ENCODE results near the gene MFSD11.
"Not testable (repeated sequence)": the region's sequence is repeated elsewhere in the genome, so short reads cannot be mapped to it uniquely, and the experiment has no call there.

Gene MFSD11

DNA sequence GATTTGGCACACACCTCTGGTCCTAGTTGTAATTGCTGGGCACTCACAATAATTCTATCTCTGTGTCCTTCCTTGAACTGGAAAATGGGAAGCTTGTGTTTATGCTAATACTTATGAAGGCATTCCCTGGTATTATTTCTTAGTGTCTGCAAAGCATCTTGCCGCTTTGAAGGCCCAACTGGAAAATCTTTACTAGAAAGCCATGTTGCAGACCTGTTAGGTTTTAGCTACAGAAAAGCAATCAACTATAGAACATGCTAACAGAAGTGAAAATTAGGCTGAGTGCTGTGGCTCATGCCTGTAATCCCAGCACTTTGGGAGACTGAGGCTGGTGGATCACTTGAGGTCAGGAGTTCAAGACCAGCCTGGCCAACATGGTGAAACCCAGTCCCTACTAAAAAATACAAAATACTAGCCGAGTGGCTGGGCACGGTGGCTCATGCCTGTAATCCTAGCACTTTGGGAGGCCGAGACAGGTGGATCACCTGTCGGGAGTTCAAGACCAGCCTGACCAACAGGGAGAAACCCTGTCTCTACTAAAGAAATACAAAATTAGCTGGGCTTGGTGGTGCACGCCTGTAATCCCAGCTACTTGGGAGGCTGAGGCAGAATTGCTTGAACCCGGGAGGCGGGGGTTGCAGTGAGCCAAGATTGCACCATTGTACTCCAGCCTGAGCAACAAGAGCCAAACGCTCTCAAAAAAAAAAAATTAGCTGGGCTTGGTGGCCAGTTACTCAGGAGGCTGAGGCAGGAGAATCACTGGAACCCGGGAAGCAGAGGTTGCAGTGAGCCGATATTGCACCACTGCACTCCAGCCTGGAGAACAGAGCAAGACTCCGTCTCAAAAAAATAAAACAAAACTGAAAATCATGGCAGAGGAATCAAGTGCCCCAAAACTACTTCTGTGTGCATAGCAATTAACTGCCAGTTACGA lies 5.9 kb upstream of the MFSD11 start:
- 93% methylated on average over 13 of the region's 13 CpGs for WGBS
- Histone ChIP-seq H3K36me3 (ENCODE audit: insufficient read depth, low read length) (peaks cover 54% of the 10 kb centered on the region), H3K4me1 (ENCODE audit: insufficient read depth, low read length) (peaks cover 17% of the 10 kb centered on the region)
- not testable (repeated sequence) for H3K9me3 ChIP-seq (ENCODE audit: insufficient read depth, low read depth, low read length); H3K4me3 ChIP-seq (ENCODE audit: low read length); H3K9ac ChIP-seq (ENCODE audit: low read depth, low read length); H3K27ac ChIP-seq (ENCODE audit: low read depth, low read length); H3K27me3 ChIP-seq (ENCODE audit: insufficient read depth, low read length)

DNA sequence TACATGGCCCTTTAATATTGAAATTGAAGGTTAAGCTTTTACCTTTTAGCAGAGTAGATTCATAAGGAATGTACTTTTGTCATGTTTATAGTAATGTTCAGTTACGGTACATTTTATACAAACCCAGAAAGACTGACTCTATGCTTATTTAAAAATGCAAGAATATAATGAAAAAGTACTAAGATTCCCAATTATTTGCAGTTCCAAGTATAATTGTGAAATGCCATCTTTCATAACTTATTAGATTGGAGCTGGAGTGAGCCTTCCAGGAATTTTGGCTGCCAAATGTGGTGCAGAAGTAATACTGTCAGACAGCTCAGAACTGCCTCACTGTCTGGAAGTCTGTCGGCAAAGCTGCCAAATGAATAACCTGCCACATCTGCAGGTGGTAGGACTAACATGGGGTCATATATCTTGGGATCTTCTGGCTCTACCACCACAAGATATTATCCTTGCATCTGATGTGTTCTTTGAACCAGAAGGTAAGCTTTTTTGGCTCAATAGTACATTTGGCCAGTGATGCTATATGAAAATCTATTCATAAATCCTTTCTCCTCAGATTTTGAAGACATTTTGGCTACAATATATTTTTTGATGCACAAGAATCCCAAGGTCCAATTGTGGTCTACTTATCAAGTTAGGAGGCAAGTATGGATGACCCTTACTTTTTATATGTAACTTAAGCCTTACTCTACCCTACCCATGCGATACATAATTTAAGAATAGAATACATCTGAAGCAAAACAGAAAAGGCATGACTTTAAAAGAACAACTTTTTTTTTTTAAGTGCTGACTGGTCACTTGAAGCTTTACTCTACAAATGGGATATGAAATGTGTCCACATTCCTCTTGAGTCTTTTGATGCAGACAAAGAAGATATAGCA lies 4.9 kb upstream of the MFSD11 start:
- Histone ChIP-seq H3K9me3 (ENCODE audit: insufficient read depth, low read depth, low read length) (no peaks in the 10 kb centered on the region), H3K27me3 (ENCODE audit: insufficient read depth, low read length) (no peaks in the 10 kb centered on the region), H3K4me1 (ENCODE audit: insufficient read depth, low read length) (peaks cover 10% of the 10 kb centered on the region), H3K4me3 (ENCODE audit: low read length) (peak overlapping the region; percentile 97; the same call in 1 of the 2 replicates), H3K27ac (ENCODE audit: low read depth, low read length) (no peak overlapping the region), H3K9ac (ENCODE audit: low read depth, low read length) (no peak overlapping the region), H3K36me3 (ENCODE audit: insufficient read depth, low read length) (peaks cover 54% of the 10 kb centered on the region)
- 96% methylated on average over 2 of the region's 3 CpGs for WGBS

DNA sequence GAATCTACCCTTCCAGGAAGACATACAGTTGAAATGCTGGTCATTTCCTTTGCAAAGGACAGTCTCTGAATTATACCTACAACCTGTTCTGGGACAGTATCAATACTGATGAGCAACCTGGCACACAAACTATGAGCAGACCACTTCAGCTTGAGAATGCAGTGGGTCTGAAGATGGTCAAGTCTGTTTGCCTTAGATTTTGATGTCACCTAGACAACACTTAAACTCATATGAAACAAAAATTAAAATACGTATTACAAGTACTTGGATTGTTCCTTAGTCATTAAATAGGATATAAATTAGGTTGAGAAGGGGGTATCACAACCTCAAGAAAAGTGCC lies 4.3 kb upstream of the MFSD11 start:
- whole genome bisulfite sequencing: no CpG with 5 or more reads among the region's 1 CpG
- H3K4me3 ChIP-seq (ENCODE audit: low read length): peak overlapping the region; percentile 97; the same call in 1 of the 2 replicates
- H3K27me3 ChIP-seq (ENCODE audit: insufficient read depth, low read length): no peaks in the 10 kb centered on the region
- no peak overlapping the region for H3K27ac ChIP-seq (ENCODE audit: low read depth, low read length)
- H3K9ac ChIP-seq (ENCODE audit: low read depth, low read length): no peak overlapping the region
- H3K9me3 ChIP-seq (ENCODE audit: insufficient read depth, low read depth, low read length): no peaks in the 10 kb centered on the region
- H3K4me1 ChIP-seq (ENCODE audit: insufficient read depth, low read length): peaks cover 11% of the 10 kb centered on the region
- peaks cover 54% of the 10 kb centered on the region for H3K36me3 ChIP-seq (ENCODE audit: insufficient read depth, low read length)

DNA sequence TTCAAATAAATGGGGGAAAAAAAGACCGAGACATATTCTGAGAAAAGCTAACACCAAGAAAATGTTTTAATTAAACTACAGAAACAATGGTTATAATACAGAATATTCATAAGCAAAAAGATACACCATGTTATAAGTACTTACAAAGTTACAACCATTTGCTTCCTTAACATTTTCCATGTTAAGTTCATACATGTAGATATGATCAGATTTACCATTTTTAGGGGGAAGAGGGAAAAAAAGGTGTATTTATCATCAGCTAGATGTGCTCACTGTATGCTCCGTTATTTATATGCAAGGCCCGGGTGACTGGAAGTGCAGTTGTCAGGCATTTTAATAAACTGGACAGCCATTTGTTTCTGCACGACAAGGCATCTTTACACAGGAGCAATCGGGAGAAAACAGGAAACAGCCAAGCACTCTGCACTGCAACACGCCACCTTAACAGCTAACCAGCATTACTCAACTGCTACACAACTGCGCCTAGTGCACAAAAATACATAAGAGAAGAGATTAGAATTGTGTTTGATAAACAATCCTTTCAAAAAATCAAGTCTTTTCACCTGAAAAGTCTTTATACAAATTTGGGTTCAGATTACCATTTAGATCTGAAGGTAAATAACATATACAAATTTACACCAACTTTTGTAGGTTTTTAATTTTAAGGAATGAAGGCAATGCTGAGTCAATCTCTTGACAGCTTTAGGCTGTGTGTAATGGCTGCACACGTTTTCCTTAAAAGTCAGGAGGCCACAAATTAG lies 3.7 kb upstream of the MFSD11 start:
- H3K36me3 ChIP-seq (ENCODE audit: insufficient read depth, low read length): peaks cover 54% of the 10 kb centered on the region
- no peaks in the 10 kb centered on the region for H3K27me3 ChIP-seq (ENCODE audit: insufficient read depth, low read length)
- H3K9ac ChIP-seq (ENCODE audit: low read depth, low read length): peak overlapping the region; percentile 100; the same call in 1 of the 2 replicates
- H3K27ac ChIP-seq (ENCODE audit: low read depth, low read length): peak overlapping the region; percentile 16; the same call in 1 of the 2 replicates
- peaks cover 14% of the 10 kb centered on the region for H3K4me1 ChIP-seq (ENCODE audit: insufficient read depth, low read length)
- peak overlapping the region; percentile 97 for H3K4me3 ChIP-seq (ENCODE audit: low read length)
- no peaks in the 10 kb centered on the region for H3K9me3 ChIP-seq (ENCODE audit: insufficient read depth, low read depth, low read length)
- 67% methylated on average over 5 of the region's 8 CpGs for WGBS

DNA sequence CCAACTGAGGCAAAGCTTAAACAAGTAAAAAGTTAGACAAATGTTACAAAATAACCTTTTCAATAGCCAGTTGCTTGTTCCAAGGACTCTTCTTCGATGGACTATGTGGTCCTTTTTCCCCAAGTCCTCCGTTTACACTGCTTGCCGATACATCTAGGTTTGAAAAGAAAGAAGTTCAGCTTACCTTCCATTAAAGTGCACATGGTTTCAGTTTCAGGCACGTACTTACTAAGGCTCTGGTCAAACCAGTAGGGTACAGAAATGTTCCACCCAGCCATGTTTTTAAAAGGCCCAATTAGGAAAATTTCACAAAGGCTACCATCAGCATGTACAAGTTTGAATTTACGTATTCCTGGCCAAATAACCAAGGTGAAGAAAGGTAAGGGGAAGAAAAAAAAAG lies 2.9 kb upstream of the MFSD11 start:
- H3K9ac ChIP-seq (ENCODE audit: low read depth, low read length): peak overlapping the region; percentile 100
- WGBS: 41% methylated on average over 4 of the region's 5 CpGs
- H3K27me3 ChIP-seq (ENCODE audit: insufficient read depth, low read length): no peaks in the 10 kb centered on the region
- H3K4me1 ChIP-seq (ENCODE audit: insufficient read depth, low read length): peaks cover 14% of the 10 kb centered on the region
- H3K27ac ChIP-seq (ENCODE audit: low read depth, low read length): peak overlapping the region; percentile 32; the same call in 1 of the 2 replicates
- peaks cover 50% of the 10 kb centered on the region for H3K36me3 ChIP-seq (ENCODE audit: insufficient read depth, low read length)
- H3K4me3 ChIP-seq (ENCODE audit: low read length): peak overlapping the region; percentile 97
- no peaks in the 10 kb centered on the region for H3K9me3 ChIP-seq (ENCODE audit: insufficient read depth, low read depth, low read length)

DNA sequence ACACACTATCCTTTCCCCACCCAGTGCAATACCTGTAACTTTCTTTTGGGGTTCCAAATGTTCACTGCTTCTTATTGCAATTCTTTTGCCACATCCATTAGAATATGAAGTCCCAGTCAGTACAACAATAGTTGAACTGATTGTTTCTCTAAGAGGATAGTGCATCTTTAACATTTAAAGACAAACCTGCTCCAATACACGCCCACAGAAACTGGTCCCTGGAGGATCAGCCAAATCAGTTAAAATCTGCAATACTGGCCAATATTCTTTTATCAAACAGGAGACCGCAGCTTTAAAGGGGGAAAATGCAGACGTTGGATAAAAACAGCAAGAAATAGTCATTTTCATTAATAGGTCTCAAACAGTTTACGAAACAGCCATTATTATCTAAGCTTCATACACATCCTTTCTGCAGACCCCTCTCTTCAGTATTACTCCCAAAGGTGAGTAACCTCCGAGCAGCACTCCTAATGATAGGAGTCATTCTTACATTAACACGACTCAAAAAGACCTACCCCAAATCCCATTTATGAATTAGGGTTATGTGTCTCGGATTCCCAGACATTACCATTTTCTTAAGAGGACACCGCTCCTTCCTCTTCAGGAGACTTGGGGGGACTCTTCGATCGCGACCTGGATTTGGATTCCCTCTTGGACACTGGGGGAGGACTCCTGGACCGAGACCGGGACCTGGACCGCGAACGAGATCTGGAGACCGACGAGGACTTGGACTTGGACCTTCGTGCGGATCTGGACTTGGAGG lies 2.2 kb upstream of the MFSD11 start:
- Histone ChIP-seq H3K9ac (ENCODE audit: low read depth, low read length) (peak overlapping the region; percentile 100), H3K4me1 (ENCODE audit: insufficient read depth, low read length) (peaks cover 14% of the 10 kb centered on the region), H3K27me3 (ENCODE audit: insufficient read depth, low read length) (no peaks in the 10 kb centered on the region), H3K27ac (ENCODE audit: low read depth, low read length) (peak overlapping the region; percentile 98), H3K9me3 (ENCODE audit: insufficient read depth, low read depth, low read length) (no peaks in the 10 kb centered on the region), H3K36me3 (ENCODE audit: insufficient read depth, low read length) (peaks cover 50% of the 10 kb centered on the region), H3K4me3 (ENCODE audit: low read length) (peak overlapping the region; percentile 97)
- WGBS: 2% methylated on average over 20 of the region's 20 CpGs

DNA sequence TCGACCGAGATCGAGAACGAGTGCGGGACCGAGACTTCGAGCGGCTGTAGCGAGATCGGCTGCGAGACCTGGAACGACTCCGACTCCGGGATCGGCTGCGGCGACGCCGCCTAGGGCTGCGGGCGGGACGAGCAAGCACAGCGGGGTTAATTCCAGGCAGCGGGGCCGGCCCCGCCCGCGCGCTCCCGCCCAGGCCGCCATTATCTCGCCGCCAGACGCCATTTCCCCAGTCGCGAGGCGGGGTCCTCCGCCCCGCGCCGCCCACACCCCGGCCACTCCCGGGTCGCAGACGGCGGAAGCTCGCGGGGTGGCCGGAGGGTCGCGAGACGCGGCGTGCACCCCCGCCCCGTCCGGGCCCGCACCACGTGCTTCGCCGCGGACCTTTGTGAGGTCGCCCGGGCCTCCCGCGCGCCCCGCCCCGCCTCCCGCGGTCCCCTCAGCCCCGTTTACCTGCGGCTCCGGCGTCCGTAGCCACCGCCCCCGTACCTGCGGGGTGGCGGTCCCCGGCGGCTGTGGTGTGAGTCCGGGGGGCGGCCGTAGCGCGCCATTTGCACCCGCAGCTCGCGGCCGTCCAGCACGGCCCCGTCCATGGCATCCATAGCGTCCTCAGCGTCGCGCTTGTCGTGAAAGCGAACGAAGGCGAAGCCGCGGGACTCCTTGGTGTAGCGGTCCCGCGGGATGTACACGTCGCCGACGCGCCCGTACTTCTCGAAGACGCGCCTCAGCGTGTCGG lies 1.4 kb upstream of the MFSD11 start:
- WGBS: under 1% methylated on average over 117 of the region's 117 CpGs
- Histone ChIP-seq H3K4me3 (ENCODE audit: low read length) (peak overlapping the region; percentile 97), H3K9me3 (ENCODE audit: insufficient read depth, low read depth, low read length) (no peaks in the 10 kb centered on the region), H3K4me1 (ENCODE audit: insufficient read depth, low read length) (peaks cover 14% of the 10 kb centered on the region), H3K36me3 (ENCODE audit: insufficient read depth, low read length) (peaks cover 52% of the 10 kb centered on the region), H3K9ac (ENCODE audit: low read depth, low read length) (peak overlapping the region; percentile 100), H3K27me3 (ENCODE audit: insufficient read depth, low read length) (no peaks in the 10 kb centered on the region), H3K27ac (ENCODE audit: low read depth, low read length) (peak overlapping the region; percentile 98)

DNA sequence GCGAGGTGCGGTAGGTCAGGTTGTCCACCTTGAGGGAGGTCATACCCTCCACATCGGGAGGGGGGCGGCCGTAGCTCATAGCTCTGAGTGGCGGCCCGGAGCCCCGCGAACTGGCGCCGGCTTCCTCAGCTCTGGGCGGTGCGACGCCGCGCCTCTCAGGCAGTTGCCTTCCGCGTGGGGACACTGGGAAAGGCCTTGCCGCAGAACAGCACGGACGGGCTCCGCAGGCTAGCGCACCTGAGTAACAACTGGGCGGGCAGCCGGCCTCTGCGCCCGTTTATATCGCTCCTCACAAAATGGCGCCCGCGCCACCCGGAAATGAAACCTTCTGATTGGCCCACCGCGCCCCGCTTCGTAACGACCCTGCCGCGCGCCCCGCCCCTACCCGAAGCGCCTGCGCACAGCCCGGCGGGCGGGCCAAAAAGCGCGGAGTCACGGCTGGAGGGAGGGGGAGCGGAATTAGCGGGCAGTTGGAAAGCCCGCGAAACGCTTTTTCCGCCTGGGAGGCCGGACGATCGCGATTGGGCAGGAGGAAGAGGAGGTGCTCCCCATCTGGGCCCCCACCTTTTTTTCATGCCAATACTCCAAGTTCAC lies 740 bp upstream of the MFSD11 start, which contains the start of gene SRSF2:
Gene SRSF2 (minus strand): TSS at position 250 of the 594 bp plus-strand sequence. CDS start 171 bp downstream, at position 79.
- Histone ChIP-seq H3K27ac (ENCODE audit: low read depth, low read length) (peak within 1 kb of the TSS; percentile 98), H3K27me3 (ENCODE audit: insufficient read depth, low read length) (no peaks in the 10 kb centered on the region), H3K9ac (ENCODE audit: low read depth, low read length) (peak within 1 kb of the TSS; percentile 100), H3K4me3 (ENCODE audit: low read length) (peak within 1 kb of the TSS; percentile 97), H3K4me1 (ENCODE audit: insufficient read depth, low read length) (peaks cover 14% of the 10 kb centered on the region), H3K36me3 (ENCODE audit: insufficient read depth, low read length) (peaks cover 52% of the 10 kb centered on the region), H3K9me3 (ENCODE audit: insufficient read depth, low read depth, low read length) (no peaks in the 10 kb centered on the region)
- under 1% methylated on average over 60 of the region's 60 CpGs for WGBS

DNA sequence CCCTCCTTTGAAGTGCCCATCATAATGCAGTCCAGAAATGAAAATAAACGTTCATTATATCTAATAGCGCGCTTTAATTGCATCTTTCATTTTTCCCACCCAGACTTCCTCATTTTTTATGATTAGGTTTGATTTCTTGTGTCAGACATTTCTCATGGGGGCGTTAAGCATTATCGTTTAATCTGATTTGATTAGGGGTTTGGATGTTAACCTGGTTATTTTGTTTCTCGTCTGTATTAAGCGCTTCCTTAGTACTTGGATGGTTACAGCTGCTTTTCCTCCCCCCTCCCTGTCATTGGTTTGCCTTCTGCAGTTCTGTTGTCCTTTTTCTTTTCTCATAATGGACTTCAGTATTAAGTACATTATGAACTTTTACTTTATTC lies 540 bp downstream of the MFSD11 start:
- 35% methylated on average over 6 of the region's 7 CpGs for WGBS
- Histone ChIP-seq H3K9me3 (ENCODE audit: insufficient read depth, low read depth, low read length) (no peaks in the 10 kb centered on the region), H3K9ac (ENCODE audit: low read depth, low read length) (peak overlapping the region; percentile 97), H3K4me1 (ENCODE audit: insufficient read depth, low read length) (peaks cover 14% of the 10 kb centered on the region), H3K36me3 (ENCODE audit: insufficient read depth, low read length) (peaks cover 50% of the 10 kb centered on the region), H3K27ac (ENCODE audit: low read depth, low read length) (peak overlapping the region; percentile 68), H3K4me3 (ENCODE audit: low read length) (peak overlapping the region; percentile 97), H3K27me3 (ENCODE audit: insufficient read depth, low read length) (no peaks in the 10 kb centered on the region)
